HG03432 (cell line): Measurements from ENCODE around the gene WDR70.
"Not testable (repeated sequence)": the region's sequence is repeated elsewhere in the genome, so short reads cannot be mapped to it uniquely, and the experiment has no call there.

ENCODE experiments used
- ATAC-seq: cut with Tn5 transposase; IDR thresholded peaks from one replicate; pipeline ENCODE4 v1.9.1; 2021; ENCODE audit warnings: mild to moderate bottlenecking, moderate library complexity; ENCODE audit not compliant: unreplicated experiment

WDR70 gene

DNA sequence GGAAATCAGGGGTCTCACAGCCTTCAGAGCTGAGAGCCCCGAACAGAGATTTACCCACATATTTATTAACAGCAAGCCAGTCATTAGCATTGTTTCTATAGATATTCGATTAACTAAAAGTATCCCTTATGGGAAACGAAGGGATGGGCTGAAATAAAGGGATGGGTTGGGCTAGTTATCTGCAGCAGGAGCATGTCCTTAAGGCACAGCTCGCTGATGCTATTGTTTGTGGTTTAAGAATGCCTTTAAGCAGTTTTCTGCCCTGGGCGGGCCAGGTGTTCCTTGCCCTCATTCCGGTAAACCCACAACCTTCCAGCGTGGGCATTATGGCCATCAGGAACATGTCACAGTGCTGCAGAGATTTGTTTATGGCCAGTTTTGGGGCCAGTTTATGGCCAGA, 74.1 kb downstream of the WDR70 start:
- ATAC-seq: not testable (repeated sequence)

DNA sequence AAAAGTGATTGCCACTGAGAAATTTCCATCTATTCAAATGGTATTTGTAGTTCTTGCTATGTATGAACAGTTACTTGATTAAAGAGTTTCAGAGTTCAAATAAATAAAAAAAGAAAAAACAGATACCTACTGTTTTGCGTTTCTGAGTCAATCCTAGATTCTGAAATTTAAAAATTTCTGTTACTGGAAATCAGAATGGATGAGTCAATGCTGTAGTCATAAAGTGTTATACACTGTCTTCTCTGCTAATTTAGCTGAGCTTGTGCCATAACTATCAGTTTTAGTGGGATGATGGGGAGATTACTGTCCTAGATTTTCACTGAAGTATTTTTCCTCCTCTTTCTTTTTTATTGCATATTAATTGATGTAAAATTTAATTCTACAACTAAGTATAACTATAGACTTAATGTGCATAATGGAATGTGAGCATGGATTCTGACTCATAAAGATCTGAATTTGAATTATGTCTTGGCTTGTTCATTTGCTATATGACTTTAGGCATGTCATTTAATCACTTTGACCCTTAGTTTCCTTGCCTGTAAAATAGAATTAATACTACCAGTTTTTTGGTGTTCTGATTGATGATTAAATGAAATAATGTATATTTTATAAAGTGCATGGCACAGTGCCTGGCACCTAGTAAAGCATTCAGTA, 75.4 kb downstream of the WDR70 start:
- not testable (repeated sequence) for ATAC-seq

DNA sequence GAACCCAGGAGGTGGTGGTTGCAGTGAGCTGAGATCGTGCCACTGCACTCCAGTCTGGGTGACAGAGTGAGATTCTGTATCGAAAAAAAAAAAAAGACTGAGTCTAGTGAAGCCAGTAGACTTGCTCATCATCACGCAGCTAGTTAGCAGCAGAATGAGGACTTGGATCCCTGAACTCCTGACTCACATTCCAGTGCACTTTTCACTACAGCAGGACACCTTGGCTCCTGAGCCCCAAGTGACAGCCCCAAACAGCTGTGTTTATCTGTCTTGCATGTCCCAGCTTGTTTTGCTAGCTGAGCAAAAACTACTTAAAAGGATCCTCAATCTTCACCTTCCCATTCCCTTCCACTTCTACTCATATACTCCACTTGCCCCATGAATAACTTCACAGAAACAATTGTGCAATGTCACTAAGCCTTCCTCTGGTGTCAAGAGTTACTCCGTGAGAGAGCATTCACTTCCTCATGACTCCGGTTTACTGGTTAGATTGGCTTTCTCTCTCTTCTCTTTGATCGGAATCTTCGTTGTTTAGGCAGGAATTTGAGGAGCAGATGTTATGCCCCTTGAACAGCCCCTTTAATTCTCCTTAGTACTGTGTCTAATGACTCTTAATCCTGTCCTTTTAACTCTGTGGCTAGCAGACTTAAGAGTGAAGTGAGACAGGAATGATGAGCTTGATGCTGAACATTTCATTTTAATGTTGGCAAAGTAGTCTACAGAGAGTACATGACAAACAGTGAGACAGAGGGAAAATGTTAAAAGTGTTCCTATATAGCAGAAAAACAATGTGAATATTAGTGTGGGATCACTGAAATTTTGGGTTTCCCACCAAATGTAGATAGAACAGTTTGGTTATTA, 84.3 kb downstream of the WDR70 start:
- ATAC-seq: not testable (repeated sequence)

DNA sequence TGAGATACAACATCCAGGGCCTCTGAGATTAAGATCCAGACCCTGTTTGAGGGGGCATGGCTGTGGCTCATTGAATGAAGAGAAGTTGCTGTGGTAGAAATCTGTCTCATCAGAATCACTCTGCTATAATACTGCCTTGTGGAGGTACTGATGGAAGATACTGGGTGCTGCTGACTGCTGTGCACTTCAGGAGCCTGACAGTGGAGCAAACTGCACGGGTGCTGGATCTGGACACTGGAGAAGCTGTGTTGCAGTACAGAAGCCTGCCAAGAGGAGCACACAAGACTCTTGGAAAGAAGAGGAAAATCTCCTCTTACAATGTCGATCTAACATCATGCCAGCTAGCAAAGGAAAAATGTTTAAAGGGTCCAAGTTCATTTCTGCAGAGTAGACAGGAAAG, 85.5 kb downstream of the WDR70 start:
- not testable (repeated sequence) for ATAC-seq

- ATAC-seq: not testable (repeated sequence)
Measured at GRCh38 chr5:37469383-37469782, 90.3 kb downstream of the WDR70 start.

DNA sequence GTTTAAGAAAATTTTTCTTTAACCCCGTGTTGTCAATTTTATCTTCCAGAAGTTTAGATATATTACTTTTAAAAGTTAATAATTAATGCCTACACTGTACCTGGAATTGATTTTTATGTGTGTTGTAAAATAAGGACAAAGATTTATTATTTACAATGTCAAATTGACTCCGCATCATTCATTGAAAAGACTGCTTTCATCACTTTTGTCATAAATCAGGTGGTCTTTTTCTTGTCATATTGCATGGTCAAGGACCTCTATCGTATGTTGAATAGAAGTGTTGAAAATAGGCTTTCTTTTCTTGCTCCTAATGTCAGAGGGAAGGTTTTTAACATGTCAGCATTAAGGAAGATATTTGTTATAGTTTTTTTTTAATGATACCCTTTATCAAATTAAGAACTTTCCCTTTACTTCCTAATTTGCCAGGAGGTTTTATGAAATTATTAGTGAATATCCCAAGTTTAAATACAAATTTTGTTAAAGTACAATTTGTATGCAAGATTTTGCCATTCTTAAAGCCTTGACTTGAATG, 92.6 kb downstream of the WDR70 start:
- ATAC-seq: no peak

DNA sequence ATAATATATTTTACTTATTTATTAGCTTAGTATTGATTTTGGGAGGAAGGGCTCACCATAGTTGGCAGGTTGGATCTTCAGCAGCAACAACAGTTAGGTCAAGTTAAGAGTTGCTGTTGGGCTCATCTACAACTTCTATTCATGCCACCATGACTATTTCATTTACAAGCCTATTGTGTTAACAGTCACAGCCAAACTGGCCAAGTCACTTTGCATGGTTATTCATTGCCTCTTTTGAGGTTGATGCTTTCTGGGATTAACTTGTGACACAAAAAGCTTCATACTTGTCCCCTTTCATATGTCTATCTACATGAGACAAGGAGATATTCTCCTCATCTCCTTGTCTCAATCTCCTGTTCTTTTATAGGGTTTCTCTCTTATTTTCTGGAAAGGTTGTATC, 98.3 kb downstream of the WDR70 start:
- ATAC-seq: no peak

DNA sequence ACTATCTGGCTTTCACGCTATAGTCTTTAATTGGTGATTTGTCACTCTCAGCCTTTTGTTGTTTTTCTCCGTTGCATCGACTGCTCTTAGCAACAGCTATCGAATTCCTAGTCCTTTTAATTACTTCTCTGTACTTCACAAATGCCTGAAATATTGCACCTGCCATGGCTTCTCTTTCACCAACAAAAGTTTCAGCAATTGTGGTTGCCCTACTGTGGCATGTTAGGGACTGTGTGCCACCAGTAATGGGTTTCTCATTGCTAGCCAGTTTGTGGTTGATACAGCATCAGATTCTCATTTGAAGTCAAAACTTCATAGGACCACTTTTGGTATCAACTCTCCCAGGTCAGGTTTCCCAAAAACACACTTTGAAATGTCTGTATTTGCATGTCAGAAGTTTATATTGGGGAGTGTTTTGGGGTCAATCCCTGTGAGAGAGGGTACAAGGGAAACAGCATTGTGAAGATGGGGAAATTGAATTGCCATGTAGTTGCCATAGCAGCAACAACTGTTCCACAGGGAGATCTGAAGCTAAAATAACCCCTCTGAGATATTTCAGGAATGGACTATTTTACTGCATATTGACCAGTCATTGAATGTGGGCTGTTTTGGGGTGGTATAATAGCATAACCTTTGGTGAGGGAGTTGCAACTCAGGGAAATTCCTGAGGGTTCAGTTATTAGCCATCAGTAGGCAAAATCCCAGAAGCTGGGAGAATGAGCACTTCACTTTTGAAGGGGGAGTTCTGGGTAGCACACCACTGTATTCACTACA, 99.2 kb downstream of the WDR70 start:
- no peak for ATAC-seq

DNA sequence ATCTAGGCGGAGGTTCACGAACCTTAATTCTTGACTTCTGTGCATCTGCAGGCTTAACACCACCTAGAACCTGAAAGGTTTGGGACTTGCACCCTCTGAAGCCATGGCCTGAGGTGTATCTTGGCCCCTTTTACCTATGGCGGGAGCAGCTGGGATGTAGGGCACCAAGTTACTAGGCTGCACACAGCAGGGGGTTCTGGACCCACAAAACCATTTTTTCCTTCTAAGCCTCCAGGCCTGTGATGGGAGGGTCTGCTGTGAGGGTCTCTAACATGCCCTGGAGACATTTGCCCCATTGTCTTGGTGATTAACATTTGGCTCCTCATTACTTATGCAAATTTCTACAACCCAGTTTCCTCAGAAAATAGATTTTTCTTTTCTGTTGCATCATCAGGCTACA, 102.3 kb downstream of the WDR70 start:
- ATAC-seq: not testable (repeated sequence)

GRCh38 chr5:37490120-37490810, 111.1 kb downstream of the WDR70 start:
- no peak for ATAC-seq

DNA sequence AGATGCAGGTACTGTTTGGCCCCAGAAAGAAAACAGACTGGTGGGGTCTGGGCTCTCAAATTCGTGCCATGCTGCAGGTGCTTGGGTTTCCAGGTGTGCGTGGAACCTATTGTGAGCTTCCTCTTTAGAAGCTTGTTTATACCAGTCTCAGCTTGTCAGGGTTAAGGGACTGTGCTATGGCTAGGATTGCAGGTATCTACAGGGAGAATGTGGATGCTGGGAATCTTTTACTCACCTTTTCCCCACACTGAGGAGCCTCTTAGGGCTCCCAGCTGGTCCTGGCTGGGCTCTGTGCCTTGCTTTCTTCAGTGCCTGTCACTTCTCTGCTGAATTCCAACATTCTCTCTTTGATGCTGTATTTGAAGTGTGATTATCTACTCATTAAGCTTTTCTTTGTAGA, 111.8 kb downstream of the WDR70 start:
- no peak for ATAC-seq

DNA sequence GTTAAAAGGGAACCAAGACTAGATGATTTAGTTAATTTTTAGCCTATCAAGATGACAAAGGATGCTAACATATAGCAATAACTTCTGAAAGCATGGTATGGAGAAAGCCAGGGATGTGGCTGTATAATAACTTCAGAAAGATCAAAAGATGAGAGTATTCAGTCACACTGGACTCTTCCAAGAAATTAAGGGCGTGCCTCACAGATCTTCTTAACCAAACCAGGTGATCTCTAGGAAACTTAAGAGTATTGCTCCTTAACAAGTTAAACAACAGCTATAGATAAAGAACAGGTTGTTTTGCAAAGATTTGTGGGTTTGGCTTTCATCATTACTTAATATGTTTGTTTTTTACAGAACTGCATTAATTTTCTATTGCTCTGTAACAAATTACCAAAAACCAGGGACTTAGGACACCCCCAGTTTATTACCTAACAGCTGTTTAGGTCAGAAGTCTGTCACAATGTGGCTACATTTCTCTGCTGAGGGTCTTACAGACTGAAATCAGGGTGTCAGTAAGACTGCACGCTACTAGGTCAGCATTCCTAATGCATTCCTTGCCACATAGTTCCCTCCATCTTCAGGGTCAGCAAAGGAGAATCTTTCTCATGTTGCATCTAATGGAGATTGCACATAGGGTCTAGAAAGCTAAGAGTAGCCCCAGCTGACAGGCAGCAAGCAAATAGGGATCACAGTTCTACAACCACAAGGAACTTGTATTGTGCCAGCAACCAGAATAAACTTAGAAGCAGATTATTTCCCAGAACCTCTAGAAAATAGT, 113.8 kb downstream of the WDR70 start:
- ATAC-seq: no peak

- ATAC-seq: no peak
Measured at GRCh38 chr5:37494756-37495155, 115.6 kb downstream of the WDR70 start.

GRCh38 chr5:37495210-37495609, 116.1 kb downstream of the WDR70 start:
- no peak for ATAC-seq

DNA sequence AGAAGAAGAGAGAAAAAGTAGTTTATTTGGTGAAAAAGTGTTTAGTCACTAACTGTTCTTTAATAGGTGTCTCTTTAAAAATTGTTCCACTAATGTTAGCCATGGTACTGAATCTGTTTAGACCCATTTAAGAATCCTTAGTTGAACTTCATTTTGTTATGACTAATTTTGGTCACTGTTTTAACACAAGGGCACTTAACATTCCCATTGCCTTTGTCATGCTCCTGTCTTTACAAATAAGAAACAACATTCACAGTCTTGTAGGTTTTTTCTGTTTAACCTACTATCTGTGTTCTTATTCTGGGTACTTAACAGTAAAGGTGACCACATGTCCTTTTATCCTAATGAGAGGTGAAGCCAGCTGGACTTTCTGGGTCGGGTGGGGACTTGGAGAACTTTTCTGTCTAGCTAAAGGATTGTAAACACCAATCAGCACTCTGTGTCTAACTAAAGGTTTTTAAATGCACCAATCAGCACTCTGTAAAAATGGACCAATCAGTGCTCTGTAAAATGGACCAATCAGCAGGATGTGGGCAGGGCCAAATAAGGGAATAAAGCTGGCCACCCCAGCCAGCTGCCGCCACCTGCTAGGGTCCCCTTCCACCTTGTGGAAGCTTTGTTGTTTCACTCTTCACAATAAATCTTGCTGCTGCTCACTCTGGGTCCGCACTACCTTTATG, 116.7 kb downstream of the WDR70 start:
- no peak for ATAC-seq

- ATAC-seq: no peak
Measured at GRCh38 chr5:37496902-37497445, 117.9 kb downstream of the WDR70 start.

- no peak for ATAC-seq
Measured at GRCh38 chr5:37501152-37501551, 122.0 kb downstream of the WDR70 start.

DNA sequence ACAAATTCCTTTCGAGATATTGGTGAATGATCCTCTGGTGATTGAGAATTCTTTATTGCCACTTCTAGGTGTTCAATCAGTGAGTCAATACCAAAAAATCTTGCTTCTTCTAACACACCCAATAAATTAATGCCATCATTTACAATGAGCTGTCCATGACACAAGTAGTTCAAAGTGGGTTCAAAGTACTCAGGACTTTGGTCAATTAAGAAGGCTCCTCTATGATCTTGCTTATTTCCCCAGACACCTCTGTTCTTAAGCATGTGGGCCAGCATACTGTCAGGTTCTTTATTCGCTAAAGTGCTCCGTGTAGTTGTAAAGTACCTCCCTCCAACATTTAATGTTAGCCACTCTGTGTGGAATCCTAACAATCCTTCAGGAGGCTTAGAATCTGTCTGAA, 127.1 kb downstream of the WDR70 start:
- ATAC-seq: no peak

DNA sequence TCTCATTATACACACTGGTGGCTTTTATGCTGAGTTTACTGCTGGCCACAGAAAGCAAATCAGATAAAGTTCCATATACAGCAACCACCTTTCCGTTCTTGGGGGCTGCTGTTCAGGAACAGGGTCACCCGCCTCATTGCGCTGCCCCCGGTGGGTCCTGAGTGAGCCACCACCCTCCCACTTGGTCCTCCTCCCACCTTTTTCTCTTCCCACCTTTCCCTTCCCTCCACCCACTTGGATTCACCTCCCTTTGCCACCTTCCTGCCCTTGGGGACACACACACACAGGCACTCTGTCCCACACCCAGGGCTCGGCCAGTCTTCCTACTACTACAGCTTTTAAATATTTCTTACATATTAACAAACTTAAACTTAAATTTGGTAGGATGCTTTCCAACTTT, 127.6 kb downstream of the WDR70 start:
- ATAC-seq: no peak
